Activated CD4-positive, alpha-beta T cell treated with anti-CD3 and anti-CD28 coated beads, Interleukin-2, amount 50 U/mL, for 4 hours (primary cell): Measurements from ENCODE around the gene RELL2.
A peak's percentile ranks its signal among the peaks of the same experiment; 100 is the strongest.

Experiments used
- DNase-seq, 2 experiments: peaks; one replicate each; pipeline ENCODE4 v3.0.0-alpha.2; 2020

Gene RELL2

GRCh38 chr5:141681295-141681694 lies 44.5 kb downstream of the RELL2 start:
- DNase-seq: no peak

- peak in 1 of 2 experiments; percentile 25 for DNase-seq
These were observed 45.2 kb downstream of the RELL2 start, which contains the start of gene ARAP3 for GRCh38 chr5:141681695-141682641. Gene ARAP3 (minus strand): TSS chr5:141682230. CDS start chr5:141680486, 1,744 bp downstream.

- no peak for DNase-seq
These were observed 46.9 kb downstream of the RELL2 start for GRCh38 chr5:141683596-141684141.

- no peak for DNase-seq
These were observed 48.8 kb downstream of the RELL2 start for GRCh38 chr5:141685591-141685990.

GRCh38 chr5:141686648-141687416 lies 50.0 kb downstream of the RELL2 start:
- no peak for DNase-seq
